Lung (tissue), 12 donors: Measurements from ENCODE around the gene ABCA10. TPM values are rescaled to one million over a fixed set of nuclear protein-coding genes. Genes with fewer than 3 reads are reported as not detected.
A peak's percentile ranks its signal among the peaks of the same experiment; 100 is the strongest.

Experiments
- ATAC-seq: fragments of 200-7000 bp; cut with Tn5 transposase; one replicate; pipeline ENCODE4 v1.9.1; 2020; ENCODE audit warnings: moderate number of reproducible peaks; ENCODE audit not compliant: insufficient read depth, low FRiP score
- DNase-seq, 3 donors: peaks; one replicate each; pipeline ENCODE4 v3.0.0-alpha.2; 2013 to 2017
- H3K27ac ChIP-seq, 2 donors: one replicate each; pipeline ENCODE4 v1.5.1; 2013; ENCODE audit warnings: mild to moderate bottlenecking in 2 of 2, moderate library complexity in 2 of 2, control low read depth in 1 of 2, inconsistent platforms in 1 of 2, low read depth in 1 of 2, low read length in 1 of 2
- H3K27me3 ChIP-seq, 3 donors: one replicate each; pipeline ENCODE4 v1.5.1; 2013; ENCODE audit warnings: low read length in 2 of 3; ENCODE audit not compliant: control insufficient read depth in 3 of 3, insufficient read depth in 3 of 3
- H3K36me3 ChIP-seq, 4 donors: one replicate each; pipeline ENCODE4 v1.5.1; 2013; ENCODE audit warnings: low read length in 4 of 4, mild to moderate bottlenecking in 1 of 4, moderate library complexity in 1 of 4; ENCODE audit not compliant: control insufficient read depth in 4 of 4, insufficient read depth in 4 of 4
- H3K4me1 ChIP-seq, 5 donors: one replicate each; pipeline ENCODE4 v1.5.1; 2013; ENCODE audit warnings: low read length in 5 of 5, mild to moderate bottlenecking in 2 of 5, moderate library complexity in 1 of 5; ENCODE audit not compliant: control insufficient read depth in 5 of 5, insufficient read depth in 5 of 5
- H3K4me3 ChIP-seq: one replicate; pipeline ENCODE4 v1.5.1; 2013; ENCODE audit warnings: mild to moderate bottlenecking, control low read depth, moderate library complexity
- H3K9ac ChIP-seq, 2 donors: one replicate each; pipeline ENCODE4 v1.5.1; 2013; ENCODE audit warnings: low read length in 2 of 2, control low read depth in 1 of 2; ENCODE audit not compliant: insufficient read depth in 1 of 2
- H3K9me3 ChIP-seq, 4 donors: one replicate each; pipeline ENCODE4 v1.5.1; 2013; ENCODE audit warnings: low read length in 3 of 4, mild to moderate bottlenecking in 1 of 4, moderate library complexity in 1 of 4; ENCODE audit not compliant: control insufficient read depth in 4 of 4, insufficient read depth in 3 of 4
- WGBS, 2 donors: extraction: QIAGEN DNeasy Blood & Tissue Kit; methylation state at CpG; one replicate each; pipeline ENCODE4 v1.1.7; 2013; 5-methylcytosine and 5-hydroxymethylcytosine counted together
- polyA plus RNA-seq, 2 donors: library from polyadenylated mRNA; stranded (reverse); fragments of 200-250 nt; gene quantifications; one replicate each; pipeline ENCODE4 v1.2.1, GENCODE V29; 2013
- total RNA-seq, 2 donors: library from RNA; depleted of rRNA in 1 of 2; stranded (reverse); fragments of >200 nt in 1 of 2; gene quantifications; one replicate each; pipeline ENCODE4 v1.2.1, GENCODE V29; 2014 to 2021
- TF ChIP-seq, protein P1 (sequence below): IDR thresholded peaks from 2 replicates; pipeline ENCODE4 v1.5.1; 2012; ENCODE audit warnings: mild to moderate bottlenecking; ENCODE audit errors: control extremely low read depth, extremely low read depth
- donor health status: control.
- donor health status: control.
- donor health status: Bipolar disorder and iron deficiency.
- donor health status: healthy.
- donor health status: DM: yes; HTN: yes; CAD: no.

ABCA10 gene
- total and polyA plus RNA-seq, 4 donors, result 0.29 to 26.6 (median 7.2) TPM

DNA sequence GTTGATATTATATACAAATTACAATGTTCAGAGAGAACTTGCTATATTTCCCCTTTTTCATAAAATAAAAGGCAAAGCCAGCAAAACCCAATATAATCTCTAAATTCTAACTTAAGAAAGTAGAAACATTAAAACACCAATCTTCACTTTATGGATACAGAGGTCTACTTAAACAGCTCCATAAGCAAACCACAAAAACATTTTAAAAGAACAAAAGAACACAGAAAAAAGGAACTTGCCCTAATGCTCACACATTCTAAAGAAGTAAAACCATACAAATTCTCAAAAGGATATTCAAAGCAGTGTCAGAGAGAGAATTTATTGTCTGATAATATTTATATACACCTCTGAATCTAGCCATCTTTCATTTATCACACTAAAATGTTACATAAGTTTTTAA is 606 bp downstream of the ABCA10 start:
- TF ChIP-seq, protein P1, sequence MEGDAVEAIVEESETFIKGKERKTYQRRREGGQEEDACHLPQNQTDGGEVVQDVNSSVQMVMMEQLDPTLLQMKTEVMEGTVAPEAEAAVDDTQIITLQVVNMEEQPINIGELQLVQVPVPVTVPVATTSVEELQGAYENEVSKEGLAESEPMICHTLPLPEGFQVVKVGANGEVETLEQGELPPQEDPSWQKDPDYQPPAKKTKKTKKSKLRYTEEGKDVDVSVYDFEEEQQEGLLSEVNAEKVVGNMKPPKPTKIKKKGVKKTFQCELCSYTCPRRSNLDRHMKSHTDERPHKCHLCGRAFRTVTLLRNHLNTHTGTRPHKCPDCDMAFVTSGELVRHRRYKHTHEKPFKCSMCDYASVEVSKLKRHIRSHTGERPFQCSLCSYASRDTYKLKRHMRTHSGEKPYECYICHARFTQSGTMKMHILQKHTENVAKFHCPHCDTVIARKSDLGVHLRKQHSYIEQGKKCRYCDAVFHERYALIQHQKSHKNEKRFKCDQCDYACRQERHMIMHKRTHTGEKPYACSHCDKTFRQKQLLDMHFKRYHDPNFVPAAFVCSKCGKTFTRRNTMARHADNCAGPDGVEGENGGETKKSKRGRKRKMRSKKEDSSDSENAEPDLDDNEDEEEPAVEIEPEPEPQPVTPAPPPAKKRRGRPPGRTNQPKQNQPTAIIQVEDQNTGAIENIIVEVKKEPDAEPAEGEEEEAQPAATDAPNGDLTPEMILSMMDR, result no peak
- H3K27ac ChIP-seq, result no peak overlapping the region

DNA sequence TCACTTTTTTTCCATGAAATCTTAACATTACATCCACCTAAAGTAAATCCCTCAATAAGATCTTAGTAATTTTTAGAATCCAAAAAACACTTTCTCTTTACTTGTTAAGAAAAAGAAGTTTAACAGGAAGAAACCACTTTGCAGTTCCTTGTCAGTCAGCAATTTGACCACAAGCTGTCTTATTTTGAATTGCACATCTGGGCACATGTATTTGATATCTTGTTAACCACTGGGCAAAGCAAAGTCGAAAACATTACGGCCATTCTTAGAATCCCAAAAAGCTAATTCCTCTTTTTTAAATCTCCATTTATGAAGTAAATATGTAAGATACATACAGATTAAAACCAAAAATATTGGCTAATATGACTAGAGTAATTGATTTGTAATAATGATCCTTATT is 1.1 kb downstream of the ABCA10 start:
- Histone ChIP-seq H3K36me3 (no peaks in the 10 kb centered on the region), H3K9ac (peak overlapping the region in 1 of 2 donors; percentile 59), H3K27me3 (no peaks in the 10 kb centered on the region), H3K9me3 (peaks cover 0 to under 1% (median 0%) of the 10 kb centered on the region in 4 donors), H3K4me1 (peaks cover 0 to 5% (median 0%) of the 10 kb centered on the region in 5 donors), H3K27ac (no peak overlapping the region), H3K4me3 (no peak overlapping the region)
- 20 to 52% methylated on average over 2 of the region's 2 CpGs for WGBS, 2 donors
- TF ChIP-seq, protein P1, result no peak
- peak in 1 of 3 donors; percentile 47 for DNase-seq
- ATAC-seq, result no peak

More for the DNA sequence above, 606 bp downstream of the ABCA10 start:
- ATAC-seq (no peak), DNase-seq (no peak)
- Histone ChIP-seq H3K36me3 (no peaks in the 10 kb centered on the region), H3K9me3 (peaks cover 0 to 3% (median 0%) of the 10 kb centered on the region in 4 donors), H3K9ac (peak overlapping the region in 1 of 2 donors; percentile 59), H3K27me3 (no peaks in the 10 kb centered on the region), H3K4me3 (no peak overlapping the region), H3K4me1 (peaks cover 0 to 5% (median 0%) of the 10 kb centered on the region in 5 donors)

DNA sequence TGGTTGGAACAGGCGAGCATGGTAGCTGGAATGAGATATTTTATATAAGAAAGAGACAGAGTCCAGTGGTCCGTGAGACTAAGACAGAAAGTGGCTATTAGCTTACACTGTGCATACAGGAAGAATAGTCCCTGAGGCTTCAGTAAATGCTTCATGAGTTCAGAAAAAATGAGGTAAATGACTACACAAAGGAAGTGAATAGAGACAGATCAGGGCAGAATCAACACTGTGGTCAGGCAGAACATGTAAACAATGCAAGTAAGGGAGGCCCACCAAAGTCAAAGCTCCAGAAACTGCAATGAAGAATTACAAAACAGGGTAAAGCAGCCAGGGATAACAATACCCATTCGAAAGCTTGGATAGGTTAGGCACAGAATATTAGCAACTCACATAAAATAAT is 4.8 kb downstream of the ABCA10 start:
- TF ChIP-seq, protein P1, result no peak

DNA sequence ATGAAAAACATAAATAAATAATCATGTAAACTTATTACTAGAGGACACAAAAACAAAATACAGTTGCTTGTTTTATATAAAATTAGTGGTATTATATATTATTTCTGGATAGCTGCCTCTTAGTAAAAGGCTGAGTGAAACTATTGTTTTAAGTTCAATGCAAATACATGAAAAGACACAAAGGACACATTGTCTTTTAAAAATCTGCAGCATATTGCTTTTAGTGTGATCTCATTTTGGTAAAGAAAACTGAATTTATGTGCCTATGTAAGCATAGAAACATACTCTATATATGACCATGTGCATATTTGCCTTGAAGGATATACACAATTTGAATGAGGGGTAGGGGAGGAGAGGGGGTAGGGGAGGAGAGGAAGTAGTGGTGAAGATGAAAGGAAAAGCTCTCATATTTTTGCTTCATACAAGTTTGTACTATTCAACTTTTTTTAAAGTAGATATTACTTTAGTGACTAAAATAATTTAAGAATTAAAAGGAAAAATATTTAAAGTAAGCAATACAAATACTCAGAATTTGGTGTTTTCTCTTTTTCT is 5.8 kb downstream of the ABCA10 start:
- TF ChIP-seq, protein P1, result no peak
- H3K36me3 ChIP-seq, result peaks cover 0 to 4% (median 2%) of the 10 kb centered on the region in 4 donors
- H3K9me3 ChIP-seq, result no peaks in the 10 kb centered on the region
- ATAC-seq (no peak), DNase-seq (no peak)
- no peak overlapping the region for H3K9ac ChIP-seq
- no peaks in the 10 kb centered on the region for H3K27me3 ChIP-seq
- H3K4me3 ChIP-seq, result no peak overlapping the region
- no peak overlapping the region for H3K27ac ChIP-seq
- H3K4me1 ChIP-seq, result peaks cover 0 to 5% (median 0%) of the 10 kb centered on the region in 5 donors

More for the DNA sequence above, 4.8 kb downstream of the ABCA10 start:
- peak in 1 of 3 donors; percentile 39 for DNase-seq
- Histone ChIP-seq H3K4me1 (peaks cover 0 to 5% (median 0%) of the 10 kb centered on the region in 5 donors), H3K27me3 (no peaks in the 10 kb centered on the region), H3K9me3 (no peaks in the 10 kb centered on the region), H3K36me3 (peaks cover 0 to 4% (median 2%) of the 10 kb centered on the region in 4 donors), H3K27ac (peak overlapping the region in 1 of 2 donors; percentile 9), H3K9ac (no peak overlapping the region), H3K4me3 (no peak overlapping the region)
- 82 to 87% methylated on average over 3 of the region's 3 CpGs for WGBS, 2 donors
- no peak for ATAC-seq
